Neutrophil (primary cell): Measurements from ENCODE around the gene SLC30A1.

Experiments used
- H3K27ac ChIP-seq: fragments of 200-600 bp; sonication (generic); 2 replicates; pipeline ENCODE4 v1.5.1; 2016; ENCODE audit warnings: mild to moderate bottlenecking, moderate library complexity
- H3K27me3 ChIP-seq: fragments of 200-600 bp; sonication (generic); 2 replicates; pipeline ENCODE4 v1.6.0; 2016; ENCODE audit warnings: mild to moderate bottlenecking
- H3K36me3 ChIP-seq: fragments of 200-600 bp; sonication (generic); 2 replicates; pipeline ENCODE4 v1.5.1; 2017
- H3K4me1 ChIP-seq, 2 experiments: fragments of 200-600 bp in 1 of 2; sonication (generic) in 1 of 2; 1 replicate in 1 of 2; 2 replicates in 1 of 2; pipeline versions ENCODE4 v1.5.1 to v1.6.1; 2013 to 2016; ENCODE audit warnings: low read depth in 1 of 2, low read length in 1 of 2, mild to moderate bottlenecking in 1 of 2, moderate library complexity in 1 of 2; ENCODE audit not compliant: control insufficient read depth in 1 of 2, insufficient read depth in 1 of 2
- H3K4me3 ChIP-seq, 2 experiments: fragments of 200-600 bp in 1 of 2; sonication (generic) in 1 of 2; 1 replicate in 1 of 2; 2 replicates in 1 of 2; pipeline ENCODE4 v1.5.1; 2013 to 2016; ENCODE audit warnings: low read depth in 1 of 2, low read length in 1 of 2, mild to moderate bottlenecking in 1 of 2, moderate library complexity in 1 of 2
- H3K9me3 ChIP-seq: fragments of 200-600 bp; sonication (generic); 2 replicates; pipeline ENCODE4 v1.5.1; 2016
- CTCF ChIP-seq: fragments of 200-600 bp; sonication (generic); IDR thresholded peaks from 2 replicates; pipeline ENCODE4 v1.5.1; 2016; ENCODE audit warnings: antibody characterized with exemption

SLC30A1 gene

GRCh38 chr1:211527888-211528287 lies 51.1 kb downstream of the SLC30A1 start:
- no peak for TF ChIP-seq CTCF
- no peak overlapping the region for H3K4me3 ChIP-seq
- H3K27me3 ChIP-seq: no peaks in the 10 kb centered on the region
- no peaks in the 10 kb centered on the region for H3K4me1 ChIP-seq
- no peaks in the 10 kb centered on the region for H3K36me3 ChIP-seq
- H3K9me3 ChIP-seq: no peaks in the 10 kb centered on the region
- H3K27ac ChIP-seq: no peak overlapping the region

GRCh38 chr1:211527006-211527405 lies 52.0 kb downstream of the SLC30A1 start:
- no peaks in the 10 kb centered on the region for H3K4me1 ChIP-seq
- H3K4me3 ChIP-seq: no peak overlapping the region
- no peak overlapping the region for H3K27ac ChIP-seq
- no peaks in the 10 kb centered on the region for H3K27me3 ChIP-seq
- no peak for TF ChIP-seq CTCF
- H3K36me3 ChIP-seq: no peaks in the 10 kb centered on the region
- H3K9me3 ChIP-seq: no peaks in the 10 kb centered on the region

- no peaks in the 10 kb centered on the region for H3K4me1 ChIP-seq
- H3K4me3 ChIP-seq: no peak overlapping the region
- H3K27me3 ChIP-seq: no peaks in the 10 kb centered on the region
- H3K36me3 ChIP-seq: no peaks in the 10 kb centered on the region
- H3K27ac ChIP-seq: no peak overlapping the region
- TF ChIP-seq CTCF: no peak
- H3K9me3 ChIP-seq: no peaks in the 10 kb centered on the region
These were observed 52.9 kb downstream of the SLC30A1 start for GRCh38 chr1:211526101-211526500.

GRCh38 chr1:211525101-211525676 lies 53.8 kb downstream of the SLC30A1 start:
- Histone ChIP-seq H3K4me1 (no peaks in the 10 kb centered on the region), H3K27me3 (no peaks in the 10 kb centered on the region), H3K36me3 (no peaks in the 10 kb centered on the region), H3K9me3 (no peaks in the 10 kb centered on the region), H3K27ac (no peak overlapping the region), H3K4me3 (no peak overlapping the region)
- TF ChIP-seq CTCF: no peak

- Histone ChIP-seq H3K36me3 (no peaks in the 10 kb centered on the region), H3K4me1 (no peaks in the 10 kb centered on the region)
- no peak for TF ChIP-seq CTCF
These were observed 54.4 kb downstream of the SLC30A1 start for GRCh38 chr1:211524521-211524920.

GRCh38 chr1:211522804-211523203 lies 56.2 kb downstream of the SLC30A1 start:
- TF ChIP-seq CTCF: no peak
- H3K27me3 ChIP-seq: no peaks in the 10 kb centered on the region
- no peaks in the 10 kb centered on the region for H3K4me1 ChIP-seq
- no peak overlapping the region for H3K4me3 ChIP-seq
- no peaks in the 10 kb centered on the region for H3K36me3 ChIP-seq
- H3K27ac ChIP-seq: no peak overlapping the region
- H3K9me3 ChIP-seq: no peaks in the 10 kb centered on the region

More at GRCh38 chr1:211524521-211524920, 54.4 kb downstream of the SLC30A1 start:
- H3K9me3 ChIP-seq: no peaks in the 10 kb centered on the region
- H3K27me3 ChIP-seq: no peaks in the 10 kb centered on the region
- no peak overlapping the region for H3K27ac ChIP-seq
- H3K4me3 ChIP-seq: no peak overlapping the region
